Right atrium auricular region (tissue), 2 donors: ENCODE data around the gene N4BP2L2. TPM values are rescaled to one million over a fixed set of nuclear protein-coding genes. Genes with fewer than 3 reads are reported as not detected.

Source experiments
- DNase-seq: peaks from one replicate; pipeline ENCODE4 v3.0.0-alpha.2; 2019; ENCODE audit warnings: low spot score
- H3K27ac ChIP-seq, 2 donors: fragments of 200-600 bp; sonication (generic); 1 replicate in 1 of 2; 2 replicates in 1 of 2; pipeline ENCODE4 v1.5.1; 2016 to 2019
- H3K27me3 ChIP-seq, 2 donors: fragments of 200-600 bp; sonication (generic); one replicate each; pipeline versions ENCODE4 v1.5.1 to v1.6.0; 2017 to 2019
- H3K36me3 ChIP-seq: fragments of 200-600 bp; sonication (generic); one replicate; pipeline ENCODE4 v1.5.1; 2016
- H3K4me1 ChIP-seq, 2 donors: fragments of 200-600 bp; sonication (generic); one replicate each; pipeline versions ENCODE4 v1.5.1 to v1.6.0; 2017 to 2019
- H3K4me3 ChIP-seq, 2 donors: fragments of 200-600 bp; sonication (generic); 1 replicate in 1 of 2; 2 replicates in 1 of 2; pipeline ENCODE4 v1.5.1; 2017 to 2019; ENCODE audit warnings: mild to moderate bottlenecking in 1 of 2, moderate library complexity in 1 of 2
- H3K9me3 ChIP-seq, 2 donors: fragments of 200-600 bp; sonication (generic); one replicate each; pipeline ENCODE4 v1.5.1; 2019
- total RNA-seq, 2 donors: library from RNA; depleted of rRNA; stranded (reverse); fragments of >200 nt; gene quantifications; one replicate each; pipeline ENCODE4 v1.1.0, GENCODE V29; 2016
- TF ChIP-seq, protein P1 (sequence below), 2 donors: fragments of 200-600 bp; sonication (generic); IDR thresholded peaks; one replicate each; pipeline ENCODE4 v1.5.1; 2019; ENCODE audit warnings: antibody characterized with exemption in 2 of 2

Gene N4BP2L2
- total RNA-seq, 2 donors from 2014 or later = 92.8 to 97.5 TPM

GRCh38 chr13:32495429-32495828, 43.2 kb downstream of the N4BP2L2 start:
- no peaks in the 10 kb centered on the region for H3K9me3 ChIP-seq
- H3K27ac ChIP-seq = no peak overlapping the region
- peaks cover 15% of the 10 kb centered on the region for H3K36me3 ChIP-seq
- no peaks in the 10 kb centered on the region for H3K27me3 ChIP-seq
- H3K4me1 ChIP-seq = peaks cover 0 to 14% of the 10 kb centered on the region in 2 donors
- DNase-seq = no peak
- TF ChIP-seq, protein P1, sequence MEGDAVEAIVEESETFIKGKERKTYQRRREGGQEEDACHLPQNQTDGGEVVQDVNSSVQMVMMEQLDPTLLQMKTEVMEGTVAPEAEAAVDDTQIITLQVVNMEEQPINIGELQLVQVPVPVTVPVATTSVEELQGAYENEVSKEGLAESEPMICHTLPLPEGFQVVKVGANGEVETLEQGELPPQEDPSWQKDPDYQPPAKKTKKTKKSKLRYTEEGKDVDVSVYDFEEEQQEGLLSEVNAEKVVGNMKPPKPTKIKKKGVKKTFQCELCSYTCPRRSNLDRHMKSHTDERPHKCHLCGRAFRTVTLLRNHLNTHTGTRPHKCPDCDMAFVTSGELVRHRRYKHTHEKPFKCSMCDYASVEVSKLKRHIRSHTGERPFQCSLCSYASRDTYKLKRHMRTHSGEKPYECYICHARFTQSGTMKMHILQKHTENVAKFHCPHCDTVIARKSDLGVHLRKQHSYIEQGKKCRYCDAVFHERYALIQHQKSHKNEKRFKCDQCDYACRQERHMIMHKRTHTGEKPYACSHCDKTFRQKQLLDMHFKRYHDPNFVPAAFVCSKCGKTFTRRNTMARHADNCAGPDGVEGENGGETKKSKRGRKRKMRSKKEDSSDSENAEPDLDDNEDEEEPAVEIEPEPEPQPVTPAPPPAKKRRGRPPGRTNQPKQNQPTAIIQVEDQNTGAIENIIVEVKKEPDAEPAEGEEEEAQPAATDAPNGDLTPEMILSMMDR (IDR thresholded peaks at IDR 0.05) = no peak
- no peak overlapping the region for H3K4me3 ChIP-seq

DNA sequence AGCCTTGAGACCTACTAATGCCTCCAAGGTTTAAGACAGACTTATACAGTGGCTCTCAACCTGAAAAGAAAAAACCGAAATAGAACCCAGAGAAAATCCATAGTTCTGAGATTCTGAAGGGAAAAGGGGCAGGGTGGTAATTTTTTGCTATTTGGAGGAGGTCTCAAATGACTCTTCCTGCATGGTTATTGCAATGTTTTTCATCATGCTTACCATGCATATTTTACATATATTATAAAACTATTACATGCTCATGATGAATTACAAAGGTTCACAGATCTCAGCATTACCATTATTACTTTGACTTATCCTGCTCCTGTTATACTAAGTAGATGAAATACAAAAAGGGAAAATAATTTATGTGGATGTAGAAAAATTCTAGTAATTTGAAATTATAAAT, 47.6 kb downstream of the N4BP2L2 start:
- Histone ChIP-seq H3K4me3 (no peak overlapping the region), H3K27ac (no peak overlapping the region), H3K36me3 (peaks cover 11% of the 10 kb centered on the region), H3K4me1 (no peaks in the 10 kb centered on the region), H3K9me3 (no peaks in the 10 kb centered on the region), H3K27me3 (no peaks in the 10 kb centered on the region)
- TF ChIP-seq, protein P1 (IDR thresholded peaks at IDR 0.05) = no peak
- DNase-seq = no peak

GRCh38 chr13:32476892-32477291, 61.7 kb downstream of the N4BP2L2 start:
- Histone ChIP-seq H3K4me1 (peaks cover 0 to 13% of the 10 kb centered on the region in 2 donors), H3K4me3 (no peak overlapping the region), H3K9me3 (no peaks in the 10 kb centered on the region), H3K36me3 (peaks cover 15% of the 10 kb centered on the region), H3K27ac (no peak overlapping the region), H3K27me3 (no peaks in the 10 kb centered on the region)
- DNase-seq = no peak
- TF ChIP-seq, protein P1 (IDR thresholded peaks at IDR 0.05) = no peak

- H3K9me3 ChIP-seq = no peaks in the 10 kb centered on the region
- no peak for DNase-seq
- H3K4me1 ChIP-seq = peaks cover 0 to 20% of the 10 kb centered on the region in 2 donors
- peaks cover 15% of the 10 kb centered on the region for H3K36me3 ChIP-seq
- H3K27me3 ChIP-seq = no peaks in the 10 kb centered on the region
- no peak overlapping the region for H3K27ac ChIP-seq
- H3K4me3 ChIP-seq = no peak overlapping the region
- TF ChIP-seq, protein P1 (IDR thresholded peaks at IDR 0.05) = no peak
These were observed 62.4 kb downstream of the N4BP2L2 start for GRCh38 chr13:32476021-32476731.

DNA sequence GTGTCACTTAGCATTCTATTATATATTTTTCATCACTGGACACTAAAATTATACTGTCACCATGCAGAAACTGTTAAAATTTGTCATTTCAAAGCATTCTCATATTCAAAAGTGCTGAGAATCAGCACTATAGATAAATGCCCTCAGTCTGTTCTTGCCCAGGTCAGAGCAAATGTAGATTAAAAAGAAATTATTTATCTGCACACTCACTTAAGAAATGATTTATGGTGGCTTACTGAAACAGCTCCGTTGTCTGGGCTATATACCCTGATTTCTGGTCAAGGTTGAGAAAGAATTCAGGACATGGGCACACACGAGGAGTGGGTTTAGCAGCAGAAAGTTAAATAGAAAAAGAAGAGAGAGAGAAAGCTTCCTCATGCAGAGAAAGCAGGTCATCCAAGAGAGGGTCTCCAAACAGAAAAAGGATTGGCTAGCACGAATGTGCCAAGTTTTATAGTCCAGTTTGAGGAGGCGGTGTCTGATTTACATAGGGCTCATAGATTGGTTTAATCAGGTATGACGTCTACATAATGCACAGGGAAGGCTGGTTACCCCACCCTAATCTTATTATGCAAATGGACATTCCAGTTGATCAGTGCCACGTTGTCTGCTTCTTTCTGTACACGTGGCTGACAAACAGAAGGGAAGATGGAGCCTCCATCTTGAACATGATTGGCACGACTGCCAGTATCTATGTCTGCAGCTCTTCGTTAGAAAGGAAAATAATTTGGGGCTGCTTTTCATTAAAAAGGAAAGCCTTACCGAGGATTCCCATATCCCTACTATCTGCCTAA, 63.4 kb downstream of the N4BP2L2 start:
- no peaks in the 10 kb centered on the region for H3K27me3 ChIP-seq
- H3K4me3 ChIP-seq = no peak overlapping the region
- H3K27ac ChIP-seq = no peak overlapping the region
- H3K9me3 ChIP-seq = no peaks in the 10 kb centered on the region
- H3K4me1 ChIP-seq = peaks cover 0 to 26% of the 10 kb centered on the region in 2 donors
- H3K36me3 ChIP-seq = peaks cover 10% of the 10 kb centered on the region
- TF ChIP-seq, protein P1 (IDR thresholded peaks at IDR 0.05) = no peak
- no peak for DNase-seq
